Colonic mucosa (tissue), 4 donors: ENCODE results near the gene AMPH. TPM values are rescaled to one million over a fixed set of nuclear protein-coding genes. Genes with fewer than 3 reads are reported as not detected.

Source experiments
- DNase-seq: peaks from one replicate; pipeline ENCODE4 v3.0.0-alpha.2; 2020
- H3K27ac ChIP-seq: fragments of 200-600 bp; one replicate; pipeline ENCODE4 v1.8.0; 2021
- H3K27me3 ChIP-seq: fragments of 200-600 bp; one replicate; pipeline ENCODE4 v1.8.0; 2021
- H3K36me3 ChIP-seq: fragments of 200-600 bp; one replicate; pipeline ENCODE4 v1.8.0; 2021
- H3K4me1 ChIP-seq: fragments of 200-600 bp; one replicate; pipeline ENCODE4 v1.8.0; 2021; ENCODE audit warnings: mild to moderate bottlenecking
- H3K4me3 ChIP-seq: fragments of 200-600 bp; one replicate; pipeline ENCODE4 v1.8.0; 2021
- H3K9ac ChIP-seq, 2 donors: one replicate each; pipeline ENCODE4 v1.7.0; 2013; ENCODE audit warnings: control low read depth in 2 of 2, low read depth in 2 of 2, low read length in 2 of 2
- H3K9me3 ChIP-seq: fragments of 200-600 bp; one replicate; pipeline ENCODE4 v1.8.0; 2021
- CTCF ChIP-seq: fragments of 200-600 bp; IDR thresholded peaks from one replicate; pipeline ENCODE4 v1.8.0; 2022; ENCODE audit warnings: antibody characterized with exemption, mild to moderate bottlenecking
- intact Hi-C: fragments of 100-400 bp; cut with DNase I; formaldehyde crosslinking; loops from one replicate; pipeline ENCODE4 v1.14.1; 2022
- total RNA-seq, 2 donors: library from RNA; stranded (reverse); fragmentation: NEBNext Ultra II Directional in 1 of 2; extraction: Animal tissue kit (Norgen Biotek cat#: 25700) in 1 of 2; gene quantifications; one replicate each; pipeline ENCODE4 v1.2.1, GENCODE V29; 2021
- donor health status: healthy.
- donor health status: DM: no; HTN: no; CAD: no.
- donor health status: DM: no; HTN: no; CAD: no.

AMPH gene
- total RNA-seq, 2 donors from 2014 or later, result 0.49 to 1.1 TPM

- intact Hi-C loops, result no loop called here
- no peak overlapping the region for H3K9ac ChIP-seq
- no peak for TF ChIP-seq CTCF
- H3K9me3 ChIP-seq, result no peaks in the 10 kb centered on the region
- no peak overlapping the region for H3K27ac ChIP-seq
- DNase-seq, result no peak
- H3K4me3 ChIP-seq, result no peak overlapping the region
- no peaks in the 10 kb centered on the region for H3K27me3 ChIP-seq
- no peaks in the 10 kb centered on the region for H3K36me3 ChIP-seq
- no peaks in the 10 kb centered on the region for H3K4me1 ChIP-seq
These were observed 6.8 kb upstream of the AMPH start for GRCh38 chr7:38637957-38638356.

GRCh38 chr7:38632411-38632810 lies 1.2 kb upstream of the AMPH start:
- Histone ChIP-seq H3K4me3 (no peak overlapping the region), H3K27me3 (peaks cover 9% of the 10 kb centered on the region), H3K9me3 (no peaks in the 10 kb centered on the region), H3K36me3 (no peaks in the 10 kb centered on the region), H3K9ac (no peak overlapping the region), H3K4me1 (no peaks in the 10 kb centered on the region), H3K27ac (no peak overlapping the region)
- intact Hi-C loops, result no loop called here
- TF ChIP-seq CTCF, result no peak
- no peak for DNase-seq

DNA sequence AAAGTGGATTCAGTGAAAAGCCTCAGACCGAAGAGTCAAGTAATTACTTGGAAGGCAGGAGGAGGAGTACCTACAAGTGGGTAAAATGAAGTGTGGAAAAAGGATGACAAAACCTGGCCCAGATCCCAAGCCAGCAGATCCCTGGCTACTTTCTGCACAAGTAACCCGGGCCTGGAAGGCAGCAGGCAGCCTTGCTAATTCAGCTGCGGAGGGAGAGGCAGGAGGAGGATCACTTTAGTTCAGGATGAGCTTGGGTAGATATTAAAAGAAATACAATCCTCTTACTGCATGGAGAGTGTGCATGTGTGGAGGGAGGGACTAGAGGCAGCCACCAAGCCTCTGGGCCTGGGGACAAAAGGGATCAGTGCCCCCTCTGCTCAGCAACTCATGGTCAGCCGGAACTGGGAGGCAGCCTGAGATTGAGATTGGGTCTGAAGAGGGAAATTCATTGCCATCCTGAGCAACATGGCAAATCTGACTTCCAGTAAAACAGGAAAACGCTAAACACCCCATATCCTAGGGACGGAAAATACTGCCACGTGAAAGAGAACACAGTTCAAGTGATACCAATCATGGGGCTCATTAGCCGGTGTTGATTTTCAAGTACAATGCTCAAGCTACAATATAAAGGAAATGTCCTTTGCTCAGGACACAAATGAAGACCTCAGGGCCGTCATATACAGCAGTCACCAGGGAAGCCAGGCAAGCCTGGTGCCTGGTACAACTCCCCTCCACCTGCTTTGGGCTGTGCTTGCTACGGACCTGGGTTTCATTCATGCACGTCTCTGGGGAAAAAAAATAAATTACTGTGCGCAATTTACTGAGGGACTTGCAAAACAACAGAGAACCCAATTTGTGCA lies 1.3 kb downstream of the AMPH start:
- Histone ChIP-seq H3K9ac (no peak overlapping the region), H3K4me3 (no peak overlapping the region), H3K36me3 (no peaks in the 10 kb centered on the region), H3K27ac (no peak overlapping the region), H3K27me3 (peaks cover 9% of the 10 kb centered on the region), H3K9me3 (no peaks in the 10 kb centered on the region), H3K4me1 (no peaks in the 10 kb centered on the region)
- intact Hi-C loops, result no loop called here
- DNase-seq, result no peak
- no peak for TF ChIP-seq CTCF

DNA sequence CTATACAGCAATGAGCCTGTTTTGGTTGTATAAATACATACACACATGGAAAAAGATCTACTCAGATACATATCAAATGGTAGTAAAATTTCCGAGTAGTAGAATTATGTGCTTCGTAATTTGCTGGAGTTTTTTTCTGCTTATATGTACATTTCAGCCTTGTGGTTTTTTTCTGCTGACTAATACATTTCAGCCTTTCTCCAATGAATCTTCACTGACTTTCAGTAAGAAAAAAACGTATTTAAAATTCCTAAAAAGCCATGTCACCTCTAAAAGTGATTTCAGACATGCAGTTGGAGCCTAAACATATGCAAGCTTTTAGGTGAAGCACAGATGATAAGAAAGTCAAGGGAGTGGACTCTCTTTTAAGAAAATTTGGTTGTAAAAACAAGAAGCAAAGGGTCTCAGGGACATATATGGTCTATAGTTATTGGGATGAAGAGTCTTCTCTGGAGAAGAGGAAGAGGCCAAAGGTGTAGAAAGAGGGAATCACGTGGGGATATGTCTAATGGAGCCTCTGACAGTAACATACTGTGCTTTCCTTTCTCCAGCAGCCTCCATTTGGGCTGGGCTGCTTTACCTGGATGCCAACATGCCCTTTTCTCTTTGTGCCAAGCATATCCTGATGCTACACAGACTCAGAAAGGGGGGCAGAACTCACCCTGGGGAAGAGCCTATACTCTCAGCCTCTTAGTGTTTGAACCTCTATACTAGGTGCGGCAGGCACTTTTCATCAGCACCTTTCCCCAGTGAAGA lies 2.4 kb downstream of the AMPH start:
- intact Hi-C loops, result no loop called here
- no peaks in the 10 kb centered on the region for H3K9me3 ChIP-seq
- no peak overlapping the region for H3K27ac ChIP-seq
- peaks cover 9% of the 10 kb centered on the region for H3K27me3 ChIP-seq
- H3K36me3 ChIP-seq, result no peaks in the 10 kb centered on the region
- H3K4me3 ChIP-seq, result no peak overlapping the region
- no peak for TF ChIP-seq CTCF
- no peak for DNase-seq
- no peak overlapping the region for H3K9ac ChIP-seq
- H3K4me1 ChIP-seq, result no peaks in the 10 kb centered on the region

DNA sequence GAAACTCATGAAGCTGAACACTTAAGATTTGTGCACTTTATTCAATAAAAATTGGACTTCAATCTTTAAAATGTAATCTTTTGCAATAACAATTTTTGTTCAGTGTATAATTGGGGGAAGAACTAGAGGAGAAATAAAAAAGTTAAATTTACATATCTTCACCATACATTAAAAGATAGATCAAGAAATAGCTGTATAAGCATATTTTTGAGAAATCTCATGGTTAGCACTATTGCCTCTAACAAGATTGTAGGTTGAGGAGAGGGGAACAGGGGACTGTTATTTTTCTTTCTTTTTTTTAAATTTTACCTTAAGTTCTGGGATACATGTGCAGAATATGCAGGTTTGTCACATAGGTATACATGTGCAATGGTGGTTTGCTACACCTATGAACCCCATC lies 5.3 kb downstream of the AMPH start:
- Histone ChIP-seq H3K4me1 (no peaks in the 10 kb centered on the region), H3K36me3 (no peaks in the 10 kb centered on the region), H3K9ac (no peak overlapping the region), H3K27me3 (peaks cover 9% of the 10 kb centered on the region), H3K4me3 (no peak overlapping the region), H3K27ac (no peak overlapping the region), H3K9me3 (no peaks in the 10 kb centered on the region)
- intact Hi-C loops, result no loop called here
- DNase-seq, result no peak
- no peak for TF ChIP-seq CTCF
